Neural cell (in vitro differentiated cells): ENCODE measurements around the gene FAM167B. TPM values are rescaled to one million over a fixed set of nuclear protein-coding genes. Genes with fewer than 3 reads are reported as not detected.

Source experiments
- H2AFZ ChIP-seq: fragments of 200-600, 300-800 bp; sonication (generic), shearing (Covaris generic); 2 replicates; pipeline ENCODE4 v1.6.0; 2014; ENCODE audit warnings: low read depth, mild to moderate bottlenecking, antibody characterized with exemption, low read length, moderate library complexity
- H3F3A ChIP-seq: fragments of 200-600 bp; shearing (Covaris generic); 2 replicates; pipeline ENCODE4 v1.6.1; 2016; ENCODE audit warnings: mild to moderate bottlenecking, moderate library complexity, mixed read lengths, antibody characterized with exemption, low read length; ENCODE audit not compliant: insufficient read depth, poor library complexity, severe bottlenecking
- H3K27ac ChIP-seq: fragments of 200-600, 300-800 bp; sonication (generic), shearing (Covaris generic); 2 replicates; pipeline ENCODE4 v1.5.1; 2014; ENCODE audit warnings: mild to moderate bottlenecking, low read length, moderate library complexity
- H3K27me3 ChIP-seq: fragments of 300-800, 200-600 bp; sonication (generic), shearing (Covaris generic); 2 replicates; pipeline ENCODE4 v1.6.0; 2014; ENCODE audit warnings: mild to moderate bottlenecking, low read depth, low read length, moderate library complexity; ENCODE audit not compliant: insufficient read depth
- H3K36me3 ChIP-seq: fragments of 300-800, 200-600 bp; sonication (generic), shearing (Covaris generic); 2 replicates; pipeline ENCODE4 v1.5.1; 2014; ENCODE audit warnings: mild to moderate bottlenecking, antibody characterized with exemption, low read length, moderate library complexity; ENCODE audit not compliant: insufficient read depth
- H3K4me2 ChIP-seq: fragments of 300-800, 200-600 bp; sonication (generic), shearing (Covaris generic); 2 replicates; pipeline ENCODE4 v1.6.0; 2014; ENCODE audit warnings: mild to moderate bottlenecking, low read length
- H3K4me3 ChIP-seq: fragments of 300-800, 200-600 bp; sonication (generic), shearing (Covaris generic); 2 replicates; pipeline ENCODE4 v1.5.1; 2014; ENCODE audit warnings: mild to moderate bottlenecking, low read length, moderate library complexity
- H3K79me2 ChIP-seq: fragments of 200-600 bp; shearing (Covaris generic); replicated peaks from 2 replicates; pipeline ENCODE4 v1.6.0; 2014; ENCODE audit warnings: mild to moderate bottlenecking, low read length, moderate library complexity; ENCODE audit not compliant: insufficient read depth
- H3K9ac ChIP-seq: fragments of 300-800, 200-600 bp; sonication (generic), shearing (Covaris generic); 2 replicates; pipeline ENCODE4 v1.6.1; 2016; ENCODE audit warnings: mild to moderate bottlenecking, low read length, mixed read lengths
- H3K9me2 ChIP-seq: fragments of 200-600 bp; shearing (Covaris generic); 2 replicates; pipeline ENCODE4 v1.6.1; 2016; ENCODE audit warnings: mild to moderate bottlenecking, low read length, mixed read lengths; ENCODE audit not compliant: insufficient read depth
- H3K9me3 ChIP-seq: fragments of 200-600, 300-800 bp; sonication (generic), shearing (Covaris generic); 2 replicates; pipeline ENCODE4 v1.6.1; 2016; ENCODE audit warnings: mild to moderate bottlenecking, mixed run types, low read length, moderate library complexity, mixed read lengths
- H4K20me1 ChIP-seq: fragments of 200-600 bp; shearing (Covaris generic); 2 replicates; pipeline ENCODE4 v1.6.1; 2016; ENCODE audit warnings: mild to moderate bottlenecking, mixed run types; ENCODE audit not compliant: insufficient read depth
- EP300 ChIP-seq: fragments of 450-650 bp; conservative IDR thresholded peaks from 2 replicates; pipeline ENCODE4 v1.6.1; 2014; ENCODE audit warnings: antibody characterized with exemption, mild to moderate bottlenecking, moderate library complexity; ENCODE audit not compliant: poor library complexity, severe bottlenecking
- EZH2 ChIP-seq: fragments of 200-600, 300-800 bp; shearing (Covaris generic), sonication (generic); IDR thresholded peaks from 2 replicates; pipeline ENCODE4 v1.6.1; 2014; ENCODE audit warnings: antibody characterized with exemption, low read length, borderline replicate concordance, mild to moderate bottlenecking; ENCODE audit not compliant: insufficient read depth, poor library complexity, severe bottlenecking
- MXI1 ChIP-seq: fragments of 450-650 bp; conservative IDR thresholded peaks from 2 replicates; pipeline ENCODE4 v1.6.1; 2014; ENCODE audit warnings: antibody characterized with exemption, mild to moderate bottlenecking; ENCODE audit not compliant: poor library complexity, severe bottlenecking
- POLR2AphosphoS5 ChIP-seq: IDR thresholded peaks from 2 replicates; pipeline ENCODE4 v1.6.1; 2012
- RAD21 ChIP-seq: fragments of 450-650 bp; conservative IDR thresholded peaks from 2 replicates; pipeline ENCODE4 v1.6.1; 2014; ENCODE audit warnings: antibody characterized with exemption, mild to moderate bottlenecking, moderate library complexity
- SMC3 ChIP-seq: fragments of 450-650 bp; conservative IDR thresholded peaks from 2 replicates; pipeline ENCODE4 v1.6.1; 2014; ENCODE audit warnings: antibody characterized with exemption, mild to moderate bottlenecking, moderate library complexity; ENCODE audit not compliant: poor library complexity
- TAF1 ChIP-seq: IDR thresholded peaks from 2 replicates; pipeline ENCODE4 v1.6.1; 2012; ENCODE audit warnings: low read depth
- polyA plus RNA-seq: library from polyadenylated mRNA; depleted of rRNA; stranded (reverse); fragments of >200 nt; gene quantifications from 2 replicates; pipeline ENCODE4 v1.2.3, GENCODE V29; 2014
- TF ChIP-seq, protein P1 (sequence below): IDR thresholded peaks from 2 replicates; pipeline ENCODE4 v1.6.1; 2012; ENCODE audit warnings: borderline replicate concordance
- TF ChIP-seq, protein P2 (sequence below): fragments of 450-650 bp; IDR thresholded peaks from 2 replicates; pipeline ENCODE4 v1.5.1; 2014; ENCODE audit warnings: antibody characterized with exemption, mild to moderate bottlenecking, moderate library complexity; ENCODE audit not compliant: poor library complexity, severe bottlenecking

Gene FAM167B
- polyA plus RNA-seq, 1 donor from 2014 or later = not detected

DNA sequence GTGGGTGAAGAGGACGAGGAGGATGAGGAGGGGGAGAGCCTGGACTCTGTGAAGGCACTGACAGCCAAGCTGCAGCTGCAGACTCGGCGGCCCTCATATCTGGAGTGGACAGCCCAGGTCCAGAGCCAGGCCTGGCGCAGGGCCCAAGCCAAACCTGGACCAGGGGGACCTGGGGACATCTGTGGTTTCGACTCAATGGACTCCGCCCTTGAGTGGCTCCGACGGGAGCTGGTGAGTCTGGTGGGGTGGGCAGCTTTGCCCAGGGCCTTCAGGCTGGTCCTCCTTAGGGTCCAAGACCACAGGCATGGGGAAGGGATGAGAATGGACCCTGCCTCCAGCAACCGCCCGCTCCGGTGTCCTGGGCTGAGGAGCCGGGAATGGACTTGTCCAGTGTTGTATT, 430 bp downstream of the FAM167B start:
- Histone ChIP-seq H3K4me3 (no peak overlapping the region), H3K36me3 (no peaks in the 10 kb centered on the region), H3K27me3 (no peaks in the 10 kb centered on the region), H3K9me3 (no peaks in the 10 kb centered on the region), H4K20me1 (no peaks in the 10 kb centered on the region), H3K4me2 (no peak overlapping the region), H3K9ac (no peak overlapping the region), H3K79me2 (no peaks in the 10 kb centered on the region), H3K27ac (no peak overlapping the region), H3K9me2 (no peaks in the 10 kb centered on the region), H2AFZ (no peak overlapping the region), H3F3A (no peaks in the 10 kb centered on the region)
- no peak for TF ChIP-seq SMC3
- no peak for TF ChIP-seq EP300
- TF ChIP-seq, protein P1, sequence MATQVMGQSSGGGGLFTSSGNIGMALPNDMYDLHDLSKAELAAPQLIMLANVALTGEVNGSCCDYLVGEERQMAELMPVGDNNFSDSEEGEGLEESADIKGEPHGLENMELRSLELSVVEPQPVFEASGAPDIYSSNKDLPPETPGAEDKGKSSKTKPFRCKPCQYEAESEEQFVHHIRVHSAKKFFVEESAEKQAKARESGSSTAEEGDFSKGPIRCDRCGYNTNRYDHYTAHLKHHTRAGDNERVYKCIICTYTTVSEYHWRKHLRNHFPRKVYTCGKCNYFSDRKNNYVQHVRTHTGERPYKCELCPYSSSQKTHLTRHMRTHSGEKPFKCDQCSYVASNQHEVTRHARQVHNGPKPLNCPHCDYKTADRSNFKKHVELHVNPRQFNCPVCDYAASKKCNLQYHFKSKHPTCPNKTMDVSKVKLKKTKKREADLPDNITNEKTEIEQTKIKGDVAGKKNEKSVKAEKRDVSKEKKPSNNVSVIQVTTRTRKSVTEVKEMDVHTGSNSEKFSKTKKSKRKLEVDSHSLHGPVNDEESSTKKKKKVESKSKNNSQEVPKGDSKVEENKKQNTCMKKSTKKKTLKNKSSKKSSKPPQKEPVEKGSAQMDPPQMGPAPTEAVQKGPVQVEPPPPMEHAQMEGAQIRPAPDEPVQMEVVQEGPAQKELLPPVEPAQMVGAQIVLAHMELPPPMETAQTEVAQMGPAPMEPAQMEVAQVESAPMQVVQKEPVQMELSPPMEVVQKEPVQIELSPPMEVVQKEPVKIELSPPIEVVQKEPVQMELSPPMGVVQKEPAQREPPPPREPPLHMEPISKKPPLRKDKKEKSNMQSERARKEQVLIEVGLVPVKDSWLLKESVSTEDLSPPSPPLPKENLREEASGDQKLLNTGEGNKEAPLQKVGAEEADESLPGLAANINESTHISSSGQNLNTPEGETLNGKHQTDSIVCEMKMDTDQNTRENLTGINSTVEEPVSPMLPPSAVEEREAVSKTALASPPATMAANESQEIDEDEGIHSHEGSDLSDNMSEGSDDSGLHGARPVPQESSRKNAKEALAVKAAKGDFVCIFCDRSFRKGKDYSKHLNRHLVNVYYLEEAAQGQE = no peak

DNA sequence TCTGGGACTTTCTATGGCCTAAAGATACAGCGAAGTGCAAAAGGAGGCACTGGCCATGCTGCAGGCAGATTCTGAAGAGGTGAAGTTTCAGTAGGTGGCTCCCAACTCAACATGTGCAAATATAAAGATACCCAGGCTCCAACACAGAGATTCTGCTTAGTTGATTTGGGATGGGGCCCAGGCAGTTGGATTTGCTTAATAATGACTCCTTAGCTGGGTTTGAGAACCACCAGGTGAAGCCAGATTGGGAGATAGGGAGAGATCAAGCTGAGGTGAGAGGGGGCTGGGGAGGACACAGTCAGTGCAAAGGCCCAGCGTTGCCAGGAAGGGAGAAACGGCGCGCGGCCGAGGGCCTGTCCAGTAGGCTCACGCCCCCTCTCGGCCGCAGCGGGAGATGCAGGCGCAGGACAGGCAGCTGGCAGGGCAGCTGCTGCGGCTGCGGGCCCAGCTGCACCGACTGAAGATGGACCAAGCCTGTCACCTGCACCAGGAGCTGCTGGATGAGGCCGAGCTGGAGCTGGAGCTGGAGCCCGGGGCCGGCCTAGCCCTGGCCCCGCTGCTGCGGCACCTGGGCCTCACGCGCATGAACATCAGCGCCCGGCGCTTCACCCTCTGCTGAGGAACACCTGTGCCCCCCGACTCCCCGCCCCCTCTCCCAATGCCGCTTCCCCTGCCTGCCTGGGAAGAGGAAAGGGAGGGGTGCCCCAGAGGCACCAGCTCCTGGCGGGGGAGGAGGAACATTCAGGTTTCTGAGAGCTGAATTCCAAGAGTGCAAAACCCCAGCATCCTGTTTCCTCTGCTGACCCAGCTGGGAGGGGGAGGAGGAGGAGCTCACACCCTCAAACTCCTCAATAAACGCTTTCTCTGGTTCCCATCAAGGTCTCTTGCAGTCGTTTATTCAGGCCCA, 1.2 kb downstream of the FAM167B start:
- Histone ChIP-seq H2AFZ (no peak overlapping the region), H3K9me3 (no peaks in the 10 kb centered on the region), H3K27ac (no peak overlapping the region), H3K9me2 (no peaks in the 10 kb centered on the region), H3K27me3 (no peaks in the 10 kb centered on the region), H3F3A (no peaks in the 10 kb centered on the region), H3K4me2 (no peak overlapping the region), H3K9ac (no peak overlapping the region), H3K36me3 (no peaks in the 10 kb centered on the region), H3K79me2 (no peaks in the 10 kb centered on the region), H3K4me3 (no peak overlapping the region), H4K20me1 (no peaks in the 10 kb centered on the region)
- TF ChIP-seq, protein P2, sequence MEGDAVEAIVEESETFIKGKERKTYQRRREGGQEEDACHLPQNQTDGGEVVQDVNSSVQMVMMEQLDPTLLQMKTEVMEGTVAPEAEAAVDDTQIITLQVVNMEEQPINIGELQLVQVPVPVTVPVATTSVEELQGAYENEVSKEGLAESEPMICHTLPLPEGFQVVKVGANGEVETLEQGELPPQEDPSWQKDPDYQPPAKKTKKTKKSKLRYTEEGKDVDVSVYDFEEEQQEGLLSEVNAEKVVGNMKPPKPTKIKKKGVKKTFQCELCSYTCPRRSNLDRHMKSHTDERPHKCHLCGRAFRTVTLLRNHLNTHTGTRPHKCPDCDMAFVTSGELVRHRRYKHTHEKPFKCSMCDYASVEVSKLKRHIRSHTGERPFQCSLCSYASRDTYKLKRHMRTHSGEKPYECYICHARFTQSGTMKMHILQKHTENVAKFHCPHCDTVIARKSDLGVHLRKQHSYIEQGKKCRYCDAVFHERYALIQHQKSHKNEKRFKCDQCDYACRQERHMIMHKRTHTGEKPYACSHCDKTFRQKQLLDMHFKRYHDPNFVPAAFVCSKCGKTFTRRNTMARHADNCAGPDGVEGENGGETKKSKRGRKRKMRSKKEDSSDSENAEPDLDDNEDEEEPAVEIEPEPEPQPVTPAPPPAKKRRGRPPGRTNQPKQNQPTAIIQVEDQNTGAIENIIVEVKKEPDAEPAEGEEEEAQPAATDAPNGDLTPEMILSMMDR = peak; percentile 42
- no peak for TF ChIP-seq MXI1

DNA sequence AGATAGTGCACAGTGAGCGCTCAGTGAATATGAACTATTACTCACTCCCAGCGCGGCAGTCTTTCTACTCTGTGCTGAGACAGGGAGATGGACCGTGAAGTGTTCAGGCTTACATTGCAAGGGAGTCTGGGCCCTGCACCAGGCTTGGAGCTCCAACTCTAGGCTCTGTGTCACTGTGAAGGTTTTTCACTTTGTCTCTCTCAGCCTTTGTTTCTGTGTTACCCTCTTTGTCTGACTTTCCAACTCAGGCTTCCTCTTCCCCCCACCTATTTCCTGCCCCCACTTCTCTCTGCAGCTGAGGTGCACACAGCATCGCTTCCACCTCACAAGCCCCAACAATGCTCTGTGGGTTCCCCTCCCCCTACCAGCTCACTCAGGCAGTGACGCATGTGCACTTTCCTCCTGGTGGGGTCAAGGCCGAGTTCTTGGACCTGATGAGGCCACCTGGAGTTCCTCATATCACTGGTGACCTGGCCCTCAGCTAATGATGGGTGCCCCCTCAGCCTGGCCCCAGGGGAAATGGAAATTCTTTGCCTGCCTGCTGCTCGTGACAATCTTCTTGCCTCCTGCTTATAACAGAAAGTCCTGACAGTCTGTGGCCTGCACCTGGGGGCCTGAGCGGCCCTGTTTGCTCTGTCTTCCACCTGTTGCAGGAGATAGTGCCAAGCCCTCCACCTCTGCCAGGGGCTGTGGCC, 3.0 kb downstream of the FAM167B start:
- Histone ChIP-seq H3K4me2 (no peak overlapping the region), H3F3A (no peaks in the 10 kb centered on the region), H3K9me3 (no peaks in the 10 kb centered on the region), H3K27me3 (no peaks in the 10 kb centered on the region), H4K20me1 (no peaks in the 10 kb centered on the region), H3K36me3 (no peaks in the 10 kb centered on the region), H3K79me2 (no peaks in the 10 kb centered on the region), H3K4me3 (no peak overlapping the region), H3K27ac (no peak overlapping the region), H3K9me2 (no peaks in the 10 kb centered on the region), H2AFZ (no peak overlapping the region), H3K9ac (no peak overlapping the region)
- no peak for TF ChIP-seq MXI1
- no peak for TF ChIP-seq EZH2
- no peak for TF ChIP-seq POLR2AphosphoS5
- TF ChIP-seq, protein P1 = no peak
- TF ChIP-seq EP300 = no peak
- no peak for TF ChIP-seq TAF1
- no peak for TF ChIP-seq RAD21
